DND-41 (cell line): ENCODE data around the gene CACTIN.

ENCODE experiments used
- EZH2 ChIP-seq: IDR thresholded peaks from 3 replicates; pipeline ENCODE4 v1.6.1; 2012; ENCODE audit warnings: borderline replicate concordance, low read depth, mild to moderate bottlenecking, moderate library complexity, low read length, inconsistent platforms; ENCODE audit not compliant: severe bottlenecking
- TF ChIP-seq, protein P1 (sequence below): IDR thresholded peaks from 2 replicates; pipeline ENCODE4 v1.5.1; 2012; ENCODE audit warnings: borderline replicate concordance, low read length, moderate library complexity, mild to moderate bottlenecking; ENCODE audit not compliant: poor library complexity, severe bottlenecking; ENCODE audit errors: extremely low read depth

DNA sequence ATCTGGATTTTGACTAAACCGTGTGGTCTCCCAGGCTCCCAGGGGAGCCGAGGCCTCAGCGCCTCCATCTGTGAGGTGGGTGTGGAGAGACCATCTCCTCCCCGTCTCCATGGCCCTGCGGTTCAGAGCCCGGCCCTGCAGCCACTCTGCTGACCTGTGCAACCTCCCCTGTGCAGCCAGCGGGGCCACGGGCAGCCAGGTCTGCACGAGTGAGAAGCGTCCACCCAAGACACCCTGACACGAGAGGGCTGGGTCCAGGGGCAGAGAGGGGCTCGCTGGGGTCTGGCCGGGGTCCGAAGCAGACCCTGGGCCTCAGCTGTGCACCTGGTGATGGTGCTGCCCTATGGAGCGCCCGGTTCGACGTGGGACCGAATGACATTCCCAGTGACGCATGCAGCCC lies 10.4 kb upstream of the CACTIN start:
- no peak for TF ChIP-seq EZH2
- TF ChIP-seq, protein P1, sequence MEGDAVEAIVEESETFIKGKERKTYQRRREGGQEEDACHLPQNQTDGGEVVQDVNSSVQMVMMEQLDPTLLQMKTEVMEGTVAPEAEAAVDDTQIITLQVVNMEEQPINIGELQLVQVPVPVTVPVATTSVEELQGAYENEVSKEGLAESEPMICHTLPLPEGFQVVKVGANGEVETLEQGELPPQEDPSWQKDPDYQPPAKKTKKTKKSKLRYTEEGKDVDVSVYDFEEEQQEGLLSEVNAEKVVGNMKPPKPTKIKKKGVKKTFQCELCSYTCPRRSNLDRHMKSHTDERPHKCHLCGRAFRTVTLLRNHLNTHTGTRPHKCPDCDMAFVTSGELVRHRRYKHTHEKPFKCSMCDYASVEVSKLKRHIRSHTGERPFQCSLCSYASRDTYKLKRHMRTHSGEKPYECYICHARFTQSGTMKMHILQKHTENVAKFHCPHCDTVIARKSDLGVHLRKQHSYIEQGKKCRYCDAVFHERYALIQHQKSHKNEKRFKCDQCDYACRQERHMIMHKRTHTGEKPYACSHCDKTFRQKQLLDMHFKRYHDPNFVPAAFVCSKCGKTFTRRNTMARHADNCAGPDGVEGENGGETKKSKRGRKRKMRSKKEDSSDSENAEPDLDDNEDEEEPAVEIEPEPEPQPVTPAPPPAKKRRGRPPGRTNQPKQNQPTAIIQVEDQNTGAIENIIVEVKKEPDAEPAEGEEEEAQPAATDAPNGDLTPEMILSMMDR, result no peak
